ENCODE measurements around the gene ANKRD34B. TPM values are rescaled to one million over a fixed set of nuclear protein-coding genes. Genes with fewer than 3 reads are reported as not detected.
"Not testable (repeated sequence)": the region's sequence is repeated elsewhere in the genome, so short reads cannot be mapped to it uniquely, and the experiment has no call there.

Gene ANKRD34B
- total RNA-seq, 1 experiment from 2014 or later, result 3.0 TPM

- Histone ChIP-seq H3K27me3 (no peaks in the 10 kb centered on the region), H3K4me3 (no peak overlapping the region), H3K4me1 (no peaks in the 10 kb centered on the region), H3K36me3 (no peaks in the 10 kb centered on the region), H3K27ac (no peak overlapping the region), H3K9me3 (replicated peaks) (no peaks in the 10 kb centered on the region)
- DNase-seq, result no peak
Observed at GRCh38 chr5:80588858-80589540, 18.9 kb upstream of the ANKRD34B start.

- Histone ChIP-seq H3K9me3 (replicated peaks) (peaks cover 4% of the 10 kb centered on the region; the same call in 1 of the 2 replicates), H3K27me3 (no peaks in the 10 kb centered on the region), H3K36me3 (no peaks in the 10 kb centered on the region), H3K4me3 (no peak overlapping the region), H3K4me1 (no peaks in the 10 kb centered on the region), H3K27ac (no peak overlapping the region)
- DNase-seq, result no peak
Observed at GRCh38 chr5:80584770-80585169, 14.7 kb upstream of the ANKRD34B start.

DNA sequence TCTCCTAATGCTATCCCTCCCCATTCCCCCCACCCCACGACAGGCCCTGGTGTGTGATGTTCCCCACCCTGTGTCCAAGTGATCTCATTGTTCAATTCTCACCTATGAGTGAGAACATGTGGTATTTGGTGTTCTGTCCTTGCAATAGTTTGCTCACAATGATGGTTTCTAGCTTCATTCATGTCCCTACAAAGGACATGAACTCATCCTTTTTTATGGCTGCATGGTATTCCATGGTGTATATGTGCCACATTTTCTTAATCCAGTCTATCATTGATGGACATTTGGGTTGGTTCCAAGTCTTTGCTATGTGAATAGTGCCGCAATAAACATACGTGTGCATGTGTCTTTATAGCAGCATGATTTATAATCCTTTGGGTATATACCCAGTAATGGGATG, 10.2 kb upstream of the ANKRD34B start:
- H3K9me3 ChIP-seq (replicated peaks); H3K4me1 ChIP-seq; H3K27me3 ChIP-seq; H3K36me3 ChIP-seq; H3K4me3 ChIP-seq; DNase-seq; H3K27ac ChIP-seq: not testable (repeated sequence)

DNA sequence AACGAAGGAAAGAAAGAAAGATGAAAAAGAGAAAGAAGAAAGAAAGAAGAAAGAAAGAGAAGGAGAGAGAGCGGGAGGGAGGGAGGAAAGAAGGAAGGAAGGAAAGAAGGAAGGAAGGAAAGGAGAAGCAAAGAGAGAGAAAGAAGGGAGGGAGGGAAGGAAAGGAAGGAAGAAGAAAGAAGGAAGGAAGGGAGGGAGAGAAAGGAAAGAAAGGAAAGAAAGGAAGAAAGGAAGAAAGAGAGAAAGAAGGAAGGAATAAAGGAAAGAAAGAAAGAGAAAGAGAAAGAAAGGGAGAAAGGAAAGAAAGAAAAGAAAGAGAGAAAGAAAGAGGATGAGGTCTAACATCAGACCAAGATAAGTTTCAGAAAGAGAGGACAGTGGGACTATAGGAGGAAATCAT, 9.0 kb upstream of the ANKRD34B start:
- Histone ChIP-seq H3K36me3 (0 out of 2 replicates have a peak, but pooled peaks cover 2% of the 10 kb centered on the region), H3K9me3 (replicated peaks) (peaks cover 15% of the 10 kb centered on the region; the same call in 1 of the 2 replicates), H3K4me3 (no peak overlapping the region), H3K27me3 (no peaks in the 10 kb centered on the region), H3K27ac (no peak overlapping the region), H3K4me1 (no peaks in the 10 kb centered on the region)
- DNase-seq, result no peak

GRCh38 chr5:80577707-80578106, 7.6 kb upstream of the ANKRD34B start:
- Histone ChIP-seq H3K9me3 (replicated peaks) (peaks cover 15% of the 10 kb centered on the region; the same call in 1 of the 2 replicates), H3K27me3 (no peaks in the 10 kb centered on the region), H3K4me1 (no peaks in the 10 kb centered on the region), H3K27ac (no peak overlapping the region), H3K36me3 (0 out of 2 replicates have a peak, but pooled peaks cover 2% of the 10 kb centered on the region), H3K4me3 (no peak overlapping the region)
- DNase-seq, result no peak

DNA sequence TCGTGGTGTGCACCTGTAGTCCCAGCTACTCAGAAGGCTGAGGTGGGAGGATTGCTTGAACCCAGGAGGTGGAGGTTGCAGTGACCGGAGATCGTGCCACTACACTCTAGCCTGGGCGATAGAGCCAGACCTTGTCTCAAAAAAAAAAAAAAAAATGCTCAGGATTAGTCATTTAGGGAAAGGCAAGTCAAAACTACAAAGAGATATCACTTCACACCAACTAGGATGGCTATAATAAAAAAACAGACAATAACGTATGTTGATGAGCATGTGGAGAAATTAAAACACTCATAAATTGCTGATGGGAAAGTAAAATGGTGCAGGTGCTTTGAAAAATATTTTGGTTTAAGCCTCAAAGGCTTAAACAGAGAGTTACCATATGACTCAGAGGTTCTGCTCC, 6.3 kb upstream of the ANKRD34B start:
- 0 out of 2 replicates have a peak, but pooled peaks cover 5% of the 10 kb centered on the region for H3K4me1 ChIP-seq
- 0 out of 2 replicates have a peak, but pooled peaks cover 4% of the 10 kb centered on the region for H3K36me3 ChIP-seq
- DNase-seq, result no peak
- H3K4me3 ChIP-seq, result no peak overlapping the region
- H3K9me3 ChIP-seq (replicated peaks), result peaks cover 19% of the 10 kb centered on the region; the same call in 1 of the 2 replicates
- no peaks in the 10 kb centered on the region for H3K27me3 ChIP-seq
- no peak overlapping the region for H3K27ac ChIP-seq

GRCh38 chr5:80573062-80573461, 3.0 kb upstream of the ANKRD34B start:
- H3K4me3 ChIP-seq, result no peak overlapping the region
- peaks cover 14% of the 10 kb centered on the region; the same call in 1 of the 2 replicates for H3K9me3 ChIP-seq (replicated peaks)
- H3K4me1 ChIP-seq, result 0 out of 2 replicates have a peak, but pooled peaks cover 5% of the 10 kb centered on the region
- 0 out of 2 replicates have a peak, but pooled peaks cover 4% of the 10 kb centered on the region for H3K36me3 ChIP-seq
- no peak for DNase-seq
- H3K27ac ChIP-seq, result no peak overlapping the region
- H3K27me3 ChIP-seq, result no peaks in the 10 kb centered on the region

DNA sequence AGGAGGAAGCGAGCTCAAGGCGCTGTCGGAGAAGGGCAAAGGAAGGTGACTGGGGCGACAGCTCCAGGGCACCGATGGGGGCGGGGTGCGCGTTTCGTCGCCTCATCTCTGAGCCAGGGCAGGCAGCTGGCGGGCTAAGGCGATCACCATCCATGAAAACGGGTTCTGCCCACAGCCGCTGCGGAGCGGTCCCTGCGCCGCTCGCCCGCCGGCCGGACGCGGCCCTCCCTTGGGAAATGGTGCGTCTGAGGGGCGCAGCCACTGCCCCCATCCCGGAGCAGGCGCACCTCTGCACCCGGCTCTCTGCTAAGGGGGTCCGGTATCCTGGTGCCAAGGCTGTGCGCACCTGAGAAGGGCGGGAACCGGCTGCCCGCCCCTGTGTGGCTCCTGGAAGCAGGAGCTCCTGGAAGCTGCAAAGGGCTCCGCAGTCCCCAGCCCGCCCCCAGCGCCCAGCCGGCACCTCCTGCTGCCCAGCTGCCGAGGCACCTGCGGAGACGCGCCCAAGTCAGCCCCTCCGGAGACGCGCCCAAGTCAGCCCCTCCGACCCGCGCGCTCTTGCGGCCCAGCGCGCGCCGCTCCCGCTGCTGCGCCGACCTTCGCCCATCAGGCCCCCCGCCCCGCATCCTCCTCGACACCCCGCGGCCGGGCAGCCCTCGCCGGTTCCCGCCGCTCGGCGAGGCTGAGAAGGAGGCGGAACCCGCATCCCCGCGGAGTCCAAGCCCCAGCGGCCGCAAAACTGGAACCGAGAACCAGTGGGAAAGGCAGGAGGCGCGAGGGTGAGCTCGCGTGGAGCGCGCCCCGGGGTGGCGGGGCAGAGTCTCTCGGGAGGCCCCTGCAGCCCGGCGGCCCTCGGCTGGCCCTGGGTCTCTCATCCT, 757 bp downstream of the ANKRD34B start:
- peaks cover 7% of the 10 kb centered on the region; the same call in 1 of the 2 replicates for H3K9me3 ChIP-seq (replicated peaks)
- no peak overlapping the region for H3K27ac ChIP-seq
- H3K36me3 ChIP-seq, result 0 out of 2 replicates have a peak, but pooled peaks cover 2% of the 10 kb centered on the region
- no peak for DNase-seq
- peak overlapping the region; percentile 52 for H3K4me3 ChIP-seq
- peaks cover 15% of the 10 kb centered on the region; the same call in 1 of the 2 replicates for H3K4me1 ChIP-seq
- no peaks in the 10 kb centered on the region for H3K27me3 ChIP-seq

DNA sequence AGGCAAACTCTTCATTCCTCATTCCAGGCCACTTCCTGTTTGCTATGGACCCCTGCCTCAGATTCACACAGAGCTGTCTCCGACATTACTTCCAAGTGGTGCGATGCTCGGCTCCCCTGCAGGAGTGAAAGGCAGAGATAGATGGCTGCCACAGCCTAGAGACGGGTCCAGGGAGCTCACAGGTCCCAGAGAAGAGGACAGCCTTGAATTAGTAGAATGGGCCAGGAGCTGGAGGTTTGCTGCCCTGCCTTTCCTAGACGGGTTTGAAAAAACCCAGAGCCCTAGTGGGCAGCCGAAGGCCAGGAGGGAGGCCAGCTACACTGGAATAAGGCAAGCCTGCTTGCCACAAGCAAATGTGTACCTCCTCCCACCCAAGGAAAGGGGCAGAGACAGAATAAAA, 1.8 kb downstream of the ANKRD34B start:
- Histone ChIP-seq H3K27ac (no peak overlapping the region), H3K4me3 (no peak overlapping the region), H3K4me1 (peaks cover 15% of the 10 kb centered on the region; the same call in 1 of the 2 replicates), H3K9me3 (replicated peaks) (peaks cover 7% of the 10 kb centered on the region; the same call in 1 of the 2 replicates), H3K36me3 (0 out of 2 replicates have a peak, but pooled peaks cover 2% of the 10 kb centered on the region), H3K27me3 (no peaks in the 10 kb centered on the region)
- no peak for DNase-seq

DNA sequence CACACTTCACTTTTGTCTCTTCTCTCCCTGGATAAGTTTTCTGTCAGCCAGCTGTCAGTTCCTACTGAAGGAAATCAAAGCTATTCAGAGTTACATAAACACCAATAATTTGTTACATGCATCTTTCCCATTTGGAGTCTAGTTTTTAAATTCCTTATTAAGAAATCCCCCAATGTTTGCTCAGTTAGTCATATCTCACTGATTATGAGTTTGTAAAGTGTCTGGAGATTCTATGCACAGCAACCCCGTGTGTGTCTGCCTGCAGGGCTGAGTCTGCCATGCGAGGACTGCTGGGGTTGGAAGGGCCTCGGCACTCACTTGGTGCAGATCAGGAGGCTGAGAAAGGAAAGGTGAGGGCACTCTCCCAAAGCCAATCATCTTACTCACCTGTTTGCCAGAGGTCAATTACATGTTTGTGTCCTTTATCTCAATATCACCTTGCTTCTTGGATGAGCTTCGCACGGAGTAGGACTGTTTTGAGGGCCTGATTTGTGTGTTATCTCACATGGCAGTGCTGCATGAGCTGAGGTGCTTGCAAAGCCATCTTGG, 3.3 kb downstream of the ANKRD34B start:
- Histone ChIP-seq H3K27me3 (no peaks in the 10 kb centered on the region), H3K9me3 (replicated peaks) (peaks cover 3% of the 10 kb centered on the region; the same call in 1 of the 2 replicates), H3K4me1 (peaks cover 15% of the 10 kb centered on the region), H3K27ac (no peak overlapping the region), H3K4me3 (no peak overlapping the region), H3K36me3 (no peaks in the 10 kb centered on the region)
- no peak for DNase-seq

- no peaks in the 10 kb centered on the region for H3K27me3 ChIP-seq
- peaks cover 3% of the 10 kb centered on the region; the same call in 1 of the 2 replicates for H3K9me3 ChIP-seq (replicated peaks)
- peaks cover 24% of the 10 kb centered on the region for H3K4me1 ChIP-seq
- no peak overlapping the region for H3K4me3 ChIP-seq
- DNase-seq, result peak in 1 of 2 experiments; percentile 25
- no peaks in the 10 kb centered on the region for H3K36me3 ChIP-seq
- no peak overlapping the region for H3K27ac ChIP-seq
Observed at GRCh38 chr5:80565330-80565729, 4.8 kb downstream of the ANKRD34B start.

GRCh38 chr5:80559244-80559643, 10.8 kb downstream of the ANKRD34B start:
- DNase-seq, result no peak
- peaks cover 24% of the 10 kb centered on the region for H3K4me1 ChIP-seq
- H3K36me3 ChIP-seq, result no peaks in the 10 kb centered on the region
- no peak overlapping the region for H3K27ac ChIP-seq
- no peaks in the 10 kb centered on the region for H3K27me3 ChIP-seq
- H3K4me3 ChIP-seq, result no peak overlapping the region
- H3K9me3 ChIP-seq (replicated peaks), result 0 out of 2 replicates have a peak, but pooled peaks cover 3% of the 10 kb centered on the region

DNA sequence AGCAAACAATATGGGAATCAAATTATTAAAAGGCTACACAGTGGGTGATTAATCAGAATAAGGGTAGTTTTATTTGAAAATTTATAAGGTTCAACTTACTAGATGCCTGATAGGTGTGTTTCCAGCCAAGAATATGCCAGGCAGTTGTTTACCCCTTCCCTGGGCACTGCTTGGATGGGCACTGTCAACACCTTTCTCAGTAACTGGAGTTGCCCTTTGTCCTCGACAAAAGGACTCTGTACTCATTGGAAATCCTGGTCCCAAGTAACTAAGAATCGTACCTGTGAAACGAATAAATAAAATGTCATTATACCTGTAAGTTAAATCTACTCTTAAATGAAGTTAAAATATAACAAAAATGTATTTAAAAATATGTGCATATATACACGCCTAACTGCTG, 15.0 kb downstream of the ANKRD34B start:
- H3K4me3 ChIP-seq, result no peak overlapping the region
- H3K4me1 ChIP-seq, result peaks cover 10% of the 10 kb centered on the region; the same call in 1 of the 2 replicates
- 0 out of 2 replicates have a peak, but pooled peaks cover 3% of the 10 kb centered on the region for H3K9me3 ChIP-seq (replicated peaks)
- no peaks in the 10 kb centered on the region for H3K27me3 ChIP-seq
- no peak overlapping the region for H3K27ac ChIP-seq
- H3K36me3 ChIP-seq, result no peaks in the 10 kb centered on the region
- no peak for DNase-seq

DNA sequence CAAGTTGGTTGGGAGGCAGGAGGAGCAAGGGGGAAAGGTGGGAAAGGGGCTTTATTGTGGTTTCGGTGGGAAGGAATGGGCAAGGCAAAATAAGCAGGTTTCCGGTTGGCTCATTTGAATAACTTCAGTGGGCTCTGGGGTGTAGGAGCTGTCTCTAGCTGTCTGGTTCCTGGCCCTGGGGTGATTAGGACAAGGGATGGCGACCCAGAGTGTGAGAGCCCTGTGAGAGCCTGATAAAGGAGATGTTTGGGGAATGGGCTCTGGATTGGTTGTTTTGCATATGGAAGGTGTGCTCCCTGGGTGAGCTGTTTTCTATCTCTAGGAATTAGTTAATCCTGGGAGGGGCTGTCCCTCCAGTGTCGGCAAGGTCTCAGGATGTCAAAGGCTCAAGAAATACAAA, 15.4 kb downstream of the ANKRD34B start:
- H3K9me3 ChIP-seq (replicated peaks), result 0 out of 2 replicates have a peak, but pooled peaks cover 3% of the 10 kb centered on the region

More for the DNA sequence above, 15.4 kb downstream of the ANKRD34B start:
- Histone ChIP-seq H3K4me1 (peaks cover 10% of the 10 kb centered on the region; the same call in 1 of the 2 replicates), H3K27ac (no peak overlapping the region), H3K27me3 (no peaks in the 10 kb centered on the region), H3K4me3 (no peak overlapping the region), H3K36me3 (no peaks in the 10 kb centered on the region)
- no peak for DNase-seq

All from SJCRH30 (cell line).